OCI-LY3 (cell line): Measurements from ENCODE around the gene MYLK.

Source experiments
- H2AFZ ChIP-seq: fragments of 200-600, 300-600 bp; shearing (Covaris generic); 2 replicates; pipeline ENCODE4 v1.6.0; 2014; ENCODE audit warnings: antibody characterized with exemption, low read depth, low read length
- H3K27ac ChIP-seq: fragments of 200-600, 300-600 bp; sonication (generic); 2 replicates; pipeline ENCODE4 v1.5.1; 2014; ENCODE audit warnings: mild to moderate bottlenecking, low read length, moderate library complexity, mixed read lengths
- H3K27me3 ChIP-seq: fragments of 200-600, 300-600 bp; sonication (generic); 2 replicates; pipeline ENCODE4 v1.6.1; 2014; ENCODE audit warnings: low read depth, low read length, mixed read lengths
- H3K36me3 ChIP-seq: fragments of 200-600, 300-600 bp; sonication (generic); replicated peaks from 2 replicates; pipeline ENCODE3; 2014; ENCODE audit warnings: low read depth, low read length, mixed read lengths
- H3K4me1 ChIP-seq: fragments of 300-600, 200-600 bp; sonication (generic); 2 replicates; pipeline ENCODE4 v1.6.1; 2014; ENCODE audit warnings: low read length, mixed read lengths
- H3K4me2 ChIP-seq: fragments of 200-600, 300-600 bp; sonication (generic); 2 replicates; pipeline ENCODE4 v1.6.1; 2014; ENCODE audit warnings: low read length, mixed read lengths
- H3K4me3 ChIP-seq: fragments of 300-600, 200-600 bp; sonication (generic); 2 replicates; pipeline ENCODE4 v1.5.1; 2014; ENCODE audit warnings: antibody characterized with exemption, mild to moderate bottlenecking, low read length, moderate library complexity
- H3K79me2 ChIP-seq: fragments of 300-600, 200-600 bp; shearing (Covaris generic); 2 replicates; pipeline ENCODE4 v1.6.1; 2014; ENCODE audit warnings: mild to moderate bottlenecking, low read length, mixed read lengths
- H3K9ac ChIP-seq: fragments of 300-600, 200-600 bp; shearing (Covaris generic); 2 replicates; pipeline ENCODE4 v1.6.0; 2014; ENCODE audit warnings: mild to moderate bottlenecking, low read length, moderate library complexity
- H3K9me3 ChIP-seq: fragments of 200-600, 300-600 bp; shearing (Covaris generic); 2 replicates; pipeline ENCODE4 v1.6.1; 2014; ENCODE audit warnings: low read length, mixed read lengths; ENCODE audit not compliant: insufficient read depth
- H4K20me1 ChIP-seq: fragments of 200-600, 300-600 bp; sonication (generic); 2 replicates; pipeline ENCODE4 v1.6.1; 2016; ENCODE audit warnings: low read length, mixed read lengths; ENCODE audit not compliant: insufficient read depth
- CTCF ChIP-seq: fragments of 200-600, 300-600 bp; sonication (generic); IDR thresholded peaks from 2 replicates; pipeline ENCODE4 v1.5.1; 2014; ENCODE audit warnings: antibody characterized with exemption, low read length, low read depth
- EZH2phosphoT487 ChIP-seq: fragments of 200-600 bp; shearing (Covaris generic); IDR thresholded peaks from 2 replicates; pipeline ENCODE4 v1.6.1; 2018; ENCODE audit warnings: antibody characterized with exemption, mixed run types, low read depth

The MYLK gene

GRCh38 chr3:123766193-123767008, 117.7 kb downstream of the MYLK start:
- Histone ChIP-seq H3K9ac (no peak overlapping the region), H3K27me3 (peaks cover 24% of the 10 kb centered on the region), H3K4me1 (peaks cover 4% of the 10 kb centered on the region; the same call in 1 of the 2 replicates), H3K4me3 (no peak overlapping the region), H3K4me2 (no peak overlapping the region), H2AFZ (no peak overlapping the region), H3K27ac (no peak overlapping the region), H3K9me3 (no peaks in the 10 kb centered on the region), H4K20me1 (no peaks in the 10 kb centered on the region), H3K79me2 (no peaks in the 10 kb centered on the region), H3K36me3 (no peaks in the 10 kb centered on the region)
- no peak for TF ChIP-seq EZH2phosphoT487
- TF ChIP-seq CTCF, result no peak

GRCh38 chr3:123765475-123766128, 118.5 kb downstream of the MYLK start:
- H3K27ac ChIP-seq, result no peak overlapping the region
- H3K4me3 ChIP-seq, result no peak overlapping the region
- H3K9me3 ChIP-seq, result no peaks in the 10 kb centered on the region
- no peaks in the 10 kb centered on the region for H3K36me3 ChIP-seq
- no peaks in the 10 kb centered on the region for H3K79me2 ChIP-seq
- H3K4me2 ChIP-seq, result no peak overlapping the region
- H2AFZ ChIP-seq, result no peak overlapping the region
- peaks cover 4% of the 10 kb centered on the region; the same call in 1 of the 2 replicates for H3K4me1 ChIP-seq
- TF ChIP-seq CTCF (no peak), EZH2phosphoT487 (no peak)
- no peak overlapping the region for H3K9ac ChIP-seq
- H3K27me3 ChIP-seq, result peaks cover 19% of the 10 kb centered on the region
- H4K20me1 ChIP-seq, result no peaks in the 10 kb centered on the region

DNA sequence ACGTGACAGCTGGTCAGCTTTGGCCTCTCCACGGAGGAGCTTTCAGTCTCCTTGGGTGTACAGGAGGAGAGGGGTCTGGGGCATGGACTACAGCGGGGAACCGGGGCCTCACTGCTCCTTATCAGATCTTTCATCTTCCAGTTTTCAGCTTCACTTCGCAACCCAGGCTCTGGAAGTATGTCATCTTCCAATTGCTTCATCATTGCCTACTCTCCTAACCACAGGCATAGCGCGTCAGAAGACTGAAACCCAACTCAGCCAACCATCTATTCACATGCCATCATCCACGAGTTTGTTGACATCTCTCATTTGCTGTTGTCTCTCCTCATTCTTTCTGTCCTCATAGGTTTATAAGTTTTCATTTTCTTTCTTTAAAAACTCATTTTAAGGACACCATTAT, 119.5 kb downstream of the MYLK start:
- Histone ChIP-seq H3K9ac (no peak overlapping the region), H3K4me2 (no peak overlapping the region)
- TF ChIP-seq EZH2phosphoT487, result no peak
- no peak for TF ChIP-seq CTCF

GRCh38 chr3:123762805-123763204, 121.3 kb downstream of the MYLK start:
- no peak overlapping the region for H3K4me2 ChIP-seq
- H3K27me3 ChIP-seq, result peaks cover 31% of the 10 kb centered on the region
- H2AFZ ChIP-seq, result no peak overlapping the region
- H4K20me1 ChIP-seq, result no peaks in the 10 kb centered on the region
- TF ChIP-seq CTCF, result no peak
- TF ChIP-seq EZH2phosphoT487, result no peak
- no peak overlapping the region for H3K27ac ChIP-seq
- no peaks in the 10 kb centered on the region for H3K79me2 ChIP-seq
- H3K9ac ChIP-seq, result no peak overlapping the region
- H3K36me3 ChIP-seq, result no peaks in the 10 kb centered on the region
- H3K4me1 ChIP-seq, result peaks cover 10% of the 10 kb centered on the region; the same call in 1 of the 2 replicates
- H3K4me3 ChIP-seq, result no peak overlapping the region
- no peaks in the 10 kb centered on the region for H3K9me3 ChIP-seq

More for the DNA sequence above, 119.5 kb downstream of the MYLK start:
- Histone ChIP-seq H4K20me1 (no peaks in the 10 kb centered on the region), H3K27ac (no peak overlapping the region), H2AFZ (no peak overlapping the region), H3K4me3 (no peak overlapping the region), H3K27me3 (peaks cover 19% of the 10 kb centered on the region; the same call in 1 of the 2 replicates), H3K79me2 (no peaks in the 10 kb centered on the region), H3K9me3 (no peaks in the 10 kb centered on the region), H3K4me1 (peaks cover 4% of the 10 kb centered on the region; the same call in 1 of the 2 replicates), H3K36me3 (no peaks in the 10 kb centered on the region)
